ENCODE measurements around the gene ZNF385B.

The ZNF385B gene

DNA sequence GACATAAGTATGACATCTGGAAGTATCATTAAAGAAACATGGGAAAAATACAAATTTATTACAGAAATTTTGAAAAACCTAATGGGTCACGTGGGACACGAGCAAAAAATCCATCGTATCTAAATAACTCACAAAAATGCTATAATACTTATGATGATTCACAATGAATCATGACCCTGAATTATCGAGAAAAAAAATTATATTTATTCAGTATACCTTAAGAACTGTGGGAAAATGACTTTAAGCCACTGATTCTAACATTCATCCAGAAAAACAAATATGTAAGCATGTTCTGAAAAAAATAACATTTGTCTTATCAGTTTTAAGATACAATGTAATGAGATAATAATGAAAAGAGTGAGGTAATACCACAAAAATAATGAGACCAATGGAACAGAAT, 51.8 kb downstream of the ZNF385B start:
- Histone ChIP-seq H3K36me3 (ENCODE audit: control insufficient read depth in 2 of 2, insufficient read depth in 1 of 2, low read length in 2 of 2) (no peaks in the 10 kb centered on the region), H3K9me3 (ENCODE audit: control insufficient read depth, insufficient read depth, low read depth, low read length) (no peaks in the 10 kb centered on the region; the same call in 1 of the 2 replicates), H3K4me1 (ENCODE audit: control insufficient read depth, insufficient read depth, low read length) (peaks cover 4% of the 10 kb centered on the region; the same call in 1 of the 2 replicates), H3K4me3 (ENCODE audit: low read depth, low read length) (no peak overlapping the region), H3K27ac (ENCODE audit: extremely low read depth, low read depth, low read length) (no peak overlapping the region)
- TF ChIP-seq ZNF114 (tag by site-specific recombination; IDR thresholded peaks at IDR 0.05) = no peak
- no peak for TF ChIP-seq ZNF221 (tag by site-specific recombination; IDR thresholded peaks at IDR 0.05; ENCODE audit: borderline replicate concordance)
- no peak for TF ChIP-seq ZNF544 (tag by site-specific recombination; IDR thresholded peaks at IDR 0.05)
- no peak for TF ChIP-seq ZBTB26 (tag by site-specific recombination; optimal IDR thresholded peaks at IDR 0.05)
- TF ChIP-seq ZNF121 (tag by site-specific recombination; IDR thresholded peaks at IDR 0.05) = no peak
- no peak for TF ChIP-seq GLIS1 (tag by site-specific recombination; IDR thresholded peaks at IDR 0.05)
- no peak for TF ChIP-seq KLF8 (tag by site-specific recombination; IDR thresholded peaks at IDR 0.05)
- TF ChIP-seq ZNF677 (tag by site-specific recombination; IDR thresholded peaks at IDR 0.05) = no peak
- no peak for TF ChIP-seq ZIC2 (tag by site-specific recombination; IDR thresholded peaks at IDR 0.05)
- TF ChIP-seq ZNF610 (tag by site-specific recombination; IDR thresholded peaks at IDR 0.05; ENCODE audit: borderline replicate concordance) = no peak
- TF ChIP-seq BCL6B (tag by site-specific recombination; IDR thresholded peaks at IDR 0.05) = no peak
- TF ChIP-seq, protein P1, sequence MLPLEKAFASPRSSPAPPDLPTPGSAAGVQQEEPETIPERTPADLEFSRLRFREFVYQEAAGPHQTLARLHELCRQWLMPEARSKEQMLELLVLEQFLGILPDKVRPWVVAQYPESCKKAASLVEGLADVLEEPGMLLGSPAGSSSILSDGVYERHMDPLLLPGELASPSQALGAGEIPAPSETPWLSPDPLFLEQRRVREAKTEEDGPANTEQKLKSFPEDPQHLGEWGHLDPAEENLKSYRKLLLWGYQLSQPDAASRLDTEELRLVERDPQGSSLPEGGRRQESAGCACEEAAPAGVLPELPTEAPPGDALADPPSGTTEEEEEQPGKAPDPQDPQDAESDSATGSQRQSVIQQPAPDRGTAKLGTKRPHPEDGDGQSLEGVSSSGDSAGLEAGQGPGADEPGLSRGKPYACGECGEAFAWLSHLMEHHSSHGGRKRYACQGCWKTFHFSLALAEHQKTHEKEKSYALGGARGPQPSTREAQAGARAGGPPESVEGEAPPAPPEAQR (tag by site-specific recombination; IDR thresholded peaks at IDR 0.05) = no peak
- no peak for TF ChIP-seq ZFP69B (tag by site-specific recombination; IDR thresholded peaks at IDR 0.05)
- TF ChIP-seq ZNF157 (tag by site-specific recombination; IDR thresholded peaks at IDR 0.05) = no peak
- TF ChIP-seq KLF1 (tag by site-specific recombination; IDR thresholded peaks at IDR 0.05) = no peak
- TF ChIP-seq ZNF169 (tag by site-specific recombination; IDR thresholded peaks at IDR 0.05) = no peak
- TF ChIP-seq KLF7 (tag by site-specific recombination; IDR thresholded peaks at IDR 0.05; ENCODE audit: borderline replicate concordance) = no peak
- TF ChIP-seq, protein P2, sequence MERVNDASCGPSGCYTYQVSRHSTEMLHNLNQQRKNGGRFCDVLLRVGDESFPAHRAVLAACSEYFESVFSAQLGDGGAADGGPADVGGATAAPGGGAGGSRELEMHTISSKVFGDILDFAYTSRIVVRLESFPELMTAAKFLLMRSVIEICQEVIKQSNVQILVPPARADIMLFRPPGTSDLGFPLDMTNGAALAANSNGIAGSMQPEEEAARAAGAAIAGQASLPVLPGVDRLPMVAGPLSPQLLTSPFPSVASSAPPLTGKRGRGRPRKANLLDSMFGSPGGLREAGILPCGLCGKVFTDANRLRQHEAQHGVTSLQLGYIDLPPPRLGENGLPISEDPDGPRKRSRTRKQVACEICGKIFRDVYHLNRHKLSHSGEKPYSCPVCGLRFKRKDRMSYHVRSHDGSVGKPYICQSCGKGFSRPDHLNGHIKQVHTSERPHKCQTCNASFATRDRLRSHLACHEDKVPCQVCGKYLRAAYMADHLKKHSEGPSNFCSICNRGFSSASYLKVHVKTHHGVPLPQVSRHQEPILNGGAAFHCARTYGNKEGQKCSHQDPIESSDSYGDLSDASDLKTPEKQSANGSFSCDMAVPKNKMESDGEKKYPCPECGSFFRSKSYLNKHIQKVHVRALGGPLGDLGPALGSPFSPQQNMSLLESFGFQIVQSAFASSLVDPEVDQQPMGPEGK (tag by site-specific recombination; IDR thresholded peaks at IDR 0.05) = no peak
- ChIA-PET POLR2A (no interaction called here), CTCF (no interaction called here)

DNA sequence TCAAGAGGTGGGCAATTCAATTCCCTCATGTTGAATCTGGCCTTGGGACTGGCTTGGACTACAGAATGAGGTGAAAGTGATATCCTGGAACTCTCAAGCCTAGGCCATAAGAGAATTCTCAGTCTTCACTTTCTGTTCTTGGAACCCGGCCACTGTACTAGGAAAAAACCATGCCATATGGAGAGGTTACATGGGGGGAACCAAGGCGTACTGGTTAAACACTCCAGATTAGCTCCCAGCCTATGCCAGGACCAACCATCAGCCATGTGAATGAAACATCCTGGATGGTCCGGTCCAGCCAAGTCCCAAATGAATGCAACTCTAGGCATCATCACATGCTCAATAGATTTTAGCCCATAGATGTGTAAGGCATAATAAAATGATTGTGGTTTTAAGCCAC, 56.4 kb downstream of the ZNF385B start:
- Histone ChIP-seq H3K9me3 (ENCODE audit: control insufficient read depth, insufficient read depth, low read depth, low read length) (no peaks in the 10 kb centered on the region), H3K4me3 (ENCODE audit: low read depth, low read length) (no peak overlapping the region), H3K27ac (ENCODE audit: extremely low read depth, low read depth, low read length) (no peak overlapping the region), H3K4me1 (ENCODE audit: control insufficient read depth, insufficient read depth, low read length) (peaks cover 4% of the 10 kb centered on the region; the same call in 1 of the 2 replicates), H3K36me3 (ENCODE audit: control insufficient read depth in 2 of 2, insufficient read depth in 1 of 2, low read length in 2 of 2) (no peaks in the 10 kb centered on the region)
- ChIA-PET CTCF (interaction anchor here (0.7 kb wide), 1 partner anchor 401 kb away, joined by 3 read pairs; no protein-coding TSS in a partner anchor), POLR2A (no interaction called here)
- TF ChIP-seq ZNF692 (tag by site-specific recombination; IDR thresholded peaks at IDR 0.05) = no peak
- no peak for TF ChIP-seq ZBTB48 (tag by site-specific recombination; IDR thresholded peaks at IDR 0.05)
- TF ChIP-seq ZNF843 (tag by site-specific recombination; IDR thresholded peaks at IDR 0.05) = no peak
- no peak for TF ChIP-seq ZNF701 (tag by site-specific recombination; IDR thresholded peaks at IDR 0.05)
- TF ChIP-seq, protein P3, sequence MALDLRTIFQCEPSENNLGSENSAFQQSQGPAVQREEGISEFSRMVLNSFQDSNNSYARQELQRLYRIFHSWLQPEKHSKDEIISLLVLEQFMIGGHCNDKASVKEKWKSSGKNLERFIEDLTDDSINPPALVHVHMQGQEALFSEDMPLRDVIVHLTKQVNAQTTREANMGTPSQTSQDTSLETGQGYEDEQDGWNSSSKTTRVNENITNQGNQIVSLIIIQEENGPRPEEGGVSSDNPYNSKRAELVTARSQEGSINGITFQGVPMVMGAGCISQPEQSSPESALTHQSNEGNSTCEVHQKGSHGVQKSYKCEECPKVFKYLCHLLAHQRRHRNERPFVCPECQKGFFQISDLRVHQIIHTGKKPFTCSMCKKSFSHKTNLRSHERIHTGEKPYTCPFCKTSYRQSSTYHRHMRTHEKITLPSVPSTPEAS (tag by site-specific recombination; IDR thresholded peaks at IDR 0.05) = no peak
- TF ChIP-seq, protein P4, sequence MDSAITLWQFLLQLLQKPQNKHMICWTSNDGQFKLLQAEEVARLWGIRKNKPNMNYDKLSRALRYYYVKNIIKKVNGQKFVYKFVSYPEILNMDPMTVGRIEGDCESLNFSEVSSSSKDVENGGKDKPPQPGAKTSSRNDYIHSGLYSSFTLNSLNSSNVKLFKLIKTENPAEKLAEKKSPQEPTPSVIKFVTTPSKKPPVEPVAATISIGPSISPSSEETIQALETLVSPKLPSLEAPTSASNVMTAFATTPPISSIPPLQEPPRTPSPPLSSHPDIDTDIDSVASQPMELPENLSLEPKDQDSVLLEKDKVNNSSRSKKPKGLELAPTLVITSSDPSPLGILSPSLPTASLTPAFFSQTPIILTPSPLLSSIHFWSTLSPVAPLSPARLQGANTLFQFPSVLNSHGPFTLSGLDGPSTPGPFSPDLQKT (IDR thresholded peaks at IDR 0.05; ENCODE audit: borderline replicate concordance, low read depth, low read length) = no peak
- TF ChIP-seq KLF9 (tag by site-specific recombination; IDR thresholded peaks at IDR 0.05; ENCODE audit: low read depth) = no peak
